Mesendoderm (in vitro differentiated cells): ENCODE data around the gene ADAM23.

ENCODE experiments used
- DNase-seq: peaks from one replicate; pipeline ENCODE4 v3.0.0; 2013
- H2AK5ac ChIP-seq: 2 replicates; pipeline ENCODE4 v1.6.1; 2013; ENCODE audit warnings: low read length, inconsistent platforms
- H2BK120ac ChIP-seq: 2 replicates; pipeline ENCODE4 v1.6.1; 2013; ENCODE audit warnings: low read depth, mild to moderate bottlenecking, low read length, moderate library complexity, mixed read lengths
- H2BK15ac ChIP-seq: replicated peaks from 2 replicates; pipeline ENCODE4 v1.6.1; 2013; ENCODE audit warnings: low read depth, mild to moderate bottlenecking, moderate library complexity
- H2BK5ac ChIP-seq: 2 replicates; pipeline ENCODE4 v1.6.1; 2013; ENCODE audit warnings: low read length, inconsistent platforms
- H3K18ac ChIP-seq: 2 replicates; pipeline ENCODE4 v1.6.1; 2013; ENCODE audit warnings: mild to moderate bottlenecking, low read length, mixed read lengths
- H3K23ac ChIP-seq: one replicate; pipeline ENCODE4 v1.6.1; 2013; ENCODE audit warnings: low read length
- H3K27ac ChIP-seq: 2 replicates; pipeline ENCODE4 v1.5.1; 2013; ENCODE audit warnings: low read depth, mild to moderate bottlenecking, inconsistent platforms, low read length, moderate library complexity
- H3K27me3 ChIP-seq: 2 replicates; pipeline ENCODE4 v1.6.1; 2013; ENCODE audit warnings: low read length, control low read depth, mild to moderate bottlenecking, inconsistent platforms; ENCODE audit not compliant: insufficient read depth, poor library complexity
- H3K36me3 ChIP-seq: 2 replicates; pipeline ENCODE4 v1.6.1; 2013; ENCODE audit warnings: low read length, inconsistent platforms; ENCODE audit not compliant: control insufficient read depth, insufficient read depth
- H3K4ac ChIP-seq: one replicate; pipeline ENCODE4 v1.6.1; 2013; ENCODE audit warnings: low read depth, mild to moderate bottlenecking, low read length, moderate library complexity
- H3K4me1 ChIP-seq: 2 replicates; pipeline ENCODE4 v1.6.1; 2013; ENCODE audit warnings: low read depth, low read length, inconsistent platforms; ENCODE audit not compliant: control insufficient read depth
- H3K4me2 ChIP-seq: 2 replicates; pipeline ENCODE4 v1.6.1; 2013; ENCODE audit warnings: low read length
- H3K4me3 ChIP-seq: 2 replicates; pipeline ENCODE4 v1.5.1; 2013; ENCODE audit warnings: mild to moderate bottlenecking, low read length
- H3K56ac ChIP-seq: one replicate; pipeline ENCODE4 v1.6.1; 2013; ENCODE audit warnings: low read length
- H3K79me1 ChIP-seq: 2 replicates; pipeline ENCODE4 v1.6.1; 2013; ENCODE audit warnings: low read length, inconsistent platforms
- H3K79me2 ChIP-seq: 2 replicates; pipeline ENCODE4 v1.6.1; 2013; ENCODE audit warnings: mild to moderate bottlenecking, low read length; ENCODE audit not compliant: control insufficient read depth, insufficient read depth
- H3K9ac ChIP-seq: 2 replicates; pipeline ENCODE4 v1.6.1; 2013; ENCODE audit warnings: low read length, inconsistent platforms
- H4K5ac ChIP-seq: one replicate; pipeline ENCODE4 v1.6.1; 2013; ENCODE audit warnings: low read length
- H4K8ac ChIP-seq: one replicate; pipeline ENCODE4 v1.6.1; 2013; ENCODE audit warnings: low read depth, mild to moderate bottlenecking, control low read depth, low read length, moderate library complexity
- WGBS: extraction: QIAGEN DNeasy Blood & Tissue Kit; methylation state at CpG from one replicate; pipeline ENCODE4 v1.1.7; 2013; ENCODE audit warnings: low lambda C conversion rate, missing lambda C conversion rate; ENCODE audit not compliant: insufficient coverage; ENCODE audit errors: extremely low coverage; 5-methylcytosine and 5-hydroxymethylcytosine counted together

ADAM23 gene

GRCh38 chr2:206530727-206531126 is 87.4 kb downstream of the ADAM23 start:
- Histone ChIP-seq H2BK120ac (no peak overlapping the region), H3K4me1 (no peaks in the 10 kb centered on the region), H3K27me3 (no peaks in the 10 kb centered on the region), H3K56ac (no peak overlapping the region), H3K4me3 (no peak overlapping the region), H3K36me3 (no peaks in the 10 kb centered on the region), H4K8ac (no peak overlapping the region), H3K9ac (no peak overlapping the region), H3K23ac (no peak overlapping the region), H2AK5ac (no peak overlapping the region), H2BK5ac (no peak overlapping the region), H3K79me2 (no peaks in the 10 kb centered on the region), H3K4me2 (no peak overlapping the region), H3K4ac (no peak overlapping the region), H4K5ac (no peak overlapping the region), H3K27ac (no peak overlapping the region), H2BK15ac (no peak overlapping the region), H3K18ac (no peak overlapping the region), H3K79me1 (no peaks in the 10 kb centered on the region)
- no peak for DNase-seq
- 100% methylated on average over 1 of the region's 11 CpGs for WGBS

DNA sequence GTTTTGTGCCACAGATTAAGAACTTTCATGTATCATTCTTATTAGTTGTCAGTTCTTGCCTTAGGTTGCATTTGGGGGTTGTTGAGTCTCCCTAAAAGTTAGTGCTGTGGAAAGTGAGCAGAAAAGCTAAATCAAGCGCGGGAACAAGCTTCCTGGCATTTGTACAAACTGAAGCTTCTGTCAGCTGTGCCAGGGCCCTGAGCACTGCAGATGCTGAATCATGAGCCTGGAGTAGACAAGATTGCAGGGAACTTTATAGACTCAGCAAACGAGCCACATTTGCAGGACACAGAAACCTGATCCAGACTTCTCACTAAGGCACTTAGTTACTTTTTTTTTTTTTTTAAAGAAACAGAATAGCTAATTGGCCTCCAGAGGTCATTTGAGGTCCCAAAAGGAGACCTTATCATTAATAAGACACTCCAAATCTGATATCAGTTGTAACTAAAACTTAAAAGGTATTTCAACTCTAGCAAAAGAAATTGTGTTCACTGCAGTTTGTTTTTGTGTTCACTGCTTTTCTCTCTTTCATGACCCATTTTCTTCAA is 88.7 kb downstream of the ADAM23 start:
- no peak overlapping the region for H4K8ac ChIP-seq
- H3K18ac ChIP-seq: no peak overlapping the region
- no peak overlapping the region for H3K56ac ChIP-seq
- no peak overlapping the region for H2BK5ac ChIP-seq
- WGBS: no CpG with 5 or more reads among the region's 3 CpGs
- no peak overlapping the region for H3K9ac ChIP-seq
- no peak overlapping the region for H3K4ac ChIP-seq
- no peak overlapping the region for H3K4me2 ChIP-seq
- H3K27ac ChIP-seq: no peak overlapping the region
- no peak for DNase-seq
- no peaks in the 10 kb centered on the region for H3K36me3 ChIP-seq
- no peak overlapping the region for H4K5ac ChIP-seq
- no peaks in the 10 kb centered on the region for H3K79me1 ChIP-seq
- no peaks in the 10 kb centered on the region for H3K4me1 ChIP-seq
- H3K23ac ChIP-seq: no peak overlapping the region
- H3K27me3 ChIP-seq: no peaks in the 10 kb centered on the region
- H2AK5ac ChIP-seq: no peak overlapping the region
- no peak overlapping the region for H2BK120ac ChIP-seq
- H2BK15ac ChIP-seq: no peak overlapping the region
- H3K4me3 ChIP-seq: no peak overlapping the region
- no peaks in the 10 kb centered on the region for H3K79me2 ChIP-seq

DNA sequence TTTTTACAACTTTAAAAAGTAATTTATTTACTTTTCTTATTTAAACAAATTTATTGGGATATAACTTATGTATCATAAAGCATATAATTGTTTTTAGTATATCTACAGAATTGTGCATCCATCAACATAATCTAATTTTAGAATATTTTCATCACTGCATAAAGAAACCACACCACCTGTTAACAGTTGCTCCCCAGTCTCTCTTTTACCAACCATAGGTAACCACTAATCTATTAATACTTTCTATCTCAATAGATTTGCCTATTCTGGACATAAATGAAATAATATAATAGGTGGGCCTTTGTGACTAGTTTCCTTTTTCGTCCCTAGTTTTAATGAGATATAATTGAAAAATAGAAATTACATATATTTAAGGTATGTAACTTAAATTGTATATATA is 90.6 kb downstream of the ADAM23 start:
- no peak overlapping the region for H3K4me2 ChIP-seq
- no peak for DNase-seq
- H3K56ac ChIP-seq: no peak overlapping the region
- no peak overlapping the region for H2BK5ac ChIP-seq
- no CpG with 5 or more reads among the region's 1 CpG for WGBS
- no peak overlapping the region for H2BK120ac ChIP-seq
- no peaks in the 10 kb centered on the region for H3K79me2 ChIP-seq
- H4K5ac ChIP-seq: no peak overlapping the region
- no peak overlapping the region for H3K4me3 ChIP-seq
- H3K18ac ChIP-seq: no peak overlapping the region
- no peak overlapping the region for H2BK15ac ChIP-seq
- no peaks in the 10 kb centered on the region for H3K4me1 ChIP-seq
- H3K23ac ChIP-seq: no peak overlapping the region
- H3K27ac ChIP-seq: no peak overlapping the region
- H3K79me1 ChIP-seq: no peaks in the 10 kb centered on the region
- no peaks in the 10 kb centered on the region for H3K27me3 ChIP-seq
- no peak overlapping the region for H3K4ac ChIP-seq
- H4K8ac ChIP-seq: no peak overlapping the region
- H2AK5ac ChIP-seq: no peak overlapping the region
- H3K36me3 ChIP-seq: no peaks in the 10 kb centered on the region
- no peak overlapping the region for H3K9ac ChIP-seq

DNA sequence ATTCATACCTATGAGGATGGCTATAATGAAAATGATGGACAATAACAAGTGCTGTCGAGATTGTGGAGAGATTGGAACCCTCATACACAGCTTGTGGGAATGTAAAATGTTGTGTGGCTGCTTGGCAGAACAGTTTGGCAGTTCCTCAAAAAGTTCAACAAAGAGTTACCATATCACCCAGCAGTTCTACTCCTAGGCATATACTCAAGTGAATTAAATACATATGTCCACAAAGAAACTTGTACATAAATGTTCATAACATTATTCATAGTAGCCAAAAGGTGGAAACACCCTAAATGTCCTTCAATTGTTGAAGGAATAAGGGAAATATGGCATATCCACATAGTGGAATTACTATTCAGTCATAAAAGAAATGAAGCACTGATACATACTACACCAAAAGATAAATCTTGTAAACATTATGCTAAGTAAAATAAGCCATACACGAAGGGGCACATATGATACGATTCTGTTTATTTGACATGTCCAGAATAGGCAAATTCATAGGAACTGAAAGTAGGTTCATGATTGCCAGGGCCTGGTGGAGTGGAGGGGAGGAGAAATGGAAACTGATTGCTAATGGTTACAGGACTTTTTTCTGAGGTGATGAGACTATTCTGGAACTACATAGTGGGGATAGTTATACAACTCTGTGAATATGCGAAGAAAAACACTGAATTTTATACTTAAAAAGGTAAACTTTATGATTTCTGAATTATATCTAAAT is 92.1 kb downstream of the ADAM23 start:
- H4K5ac ChIP-seq: no peak overlapping the region
- no peak overlapping the region for H3K56ac ChIP-seq
- no peaks in the 10 kb centered on the region for H3K4me1 ChIP-seq
- H3K9ac ChIP-seq: no peak overlapping the region
- no peak overlapping the region for H2AK5ac ChIP-seq
- no peaks in the 10 kb centered on the region for H3K27me3 ChIP-seq
- H3K4ac ChIP-seq: no peak overlapping the region
- no peak overlapping the region for H3K27ac ChIP-seq
- H3K79me2 ChIP-seq: no peaks in the 10 kb centered on the region
- H3K79me1 ChIP-seq: no peaks in the 10 kb centered on the region
- H4K8ac ChIP-seq: no peak overlapping the region
- no peaks in the 10 kb centered on the region for H3K36me3 ChIP-seq
- H3K4me2 ChIP-seq: no peak overlapping the region
- H2BK15ac ChIP-seq: no peak overlapping the region
- DNase-seq: no peak
- H3K18ac ChIP-seq: no peak overlapping the region
- no peak overlapping the region for H2BK120ac ChIP-seq
- no CpG with 5 or more reads among the region's 4 CpGs for WGBS
- H3K23ac ChIP-seq: no peak overlapping the region
- H3K4me3 ChIP-seq: no peak overlapping the region
- no peak overlapping the region for H2BK5ac ChIP-seq

- no peak for DNase-seq
- Histone ChIP-seq H2BK120ac (no peak overlapping the region), H3K27ac (no peak overlapping the region), H3K18ac (no peak overlapping the region), H3K36me3 (no peaks in the 10 kb centered on the region), H3K27me3 (no peaks in the 10 kb centered on the region), H2BK15ac (no peak overlapping the region), H3K79me1 (no peaks in the 10 kb centered on the region), H3K4me3 (no peak overlapping the region), H3K4ac (no peak overlapping the region), H3K23ac (no peak overlapping the region), H3K79me2 (no peaks in the 10 kb centered on the region), H4K5ac (no peak overlapping the region), H3K9ac (no peak overlapping the region), H2AK5ac (no peak overlapping the region), H4K8ac (no peak overlapping the region), H3K56ac (no peak overlapping the region), H2BK5ac (no peak overlapping the region), H3K4me2 (no peak overlapping the region), H3K4me1 (no peaks in the 10 kb centered on the region)
- no CpG with 5 or more reads among the region's 4 CpGs for WGBS
Observed at GRCh38 chr2:206540757-206541156, 97.4 kb downstream of the ADAM23 start.

DNA sequence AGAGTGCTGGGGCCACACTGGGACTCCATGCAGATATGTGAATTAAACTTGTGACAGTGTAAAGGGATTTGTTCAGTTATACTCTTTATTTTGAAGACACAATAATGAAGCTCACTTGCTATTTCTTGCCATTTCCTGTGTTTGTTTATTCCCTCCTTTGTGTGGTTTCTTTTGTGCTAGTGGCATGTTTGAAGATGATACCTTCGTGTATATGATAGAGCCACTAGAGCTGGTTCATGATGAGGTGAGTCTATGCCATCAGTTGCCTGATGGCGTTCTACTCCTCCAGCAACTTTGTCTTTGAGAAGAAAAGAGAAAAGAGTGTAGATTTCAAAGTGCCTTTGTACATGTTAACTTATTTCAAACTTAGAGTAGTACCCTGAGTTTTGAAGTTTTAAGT is 99.7 kb downstream of the ADAM23 start:
- no peaks in the 10 kb centered on the region for H3K4me1 ChIP-seq
- H2BK120ac ChIP-seq: no peak overlapping the region
- no peak overlapping the region for H3K4me2 ChIP-seq
- H3K36me3 ChIP-seq: no peaks in the 10 kb centered on the region
- H3K27ac ChIP-seq: no peak overlapping the region
- H3K23ac ChIP-seq: no peak overlapping the region
- H2BK15ac ChIP-seq: no peak overlapping the region
- WGBS: no CpG with 5 or more reads among the region's 2 CpGs
- no peaks in the 10 kb centered on the region for H3K79me2 ChIP-seq
- no peak overlapping the region for H3K4me3 ChIP-seq
- no peak for DNase-seq
- no peak overlapping the region for H2BK5ac ChIP-seq
- no peaks in the 10 kb centered on the region for H3K79me1 ChIP-seq
- H4K8ac ChIP-seq: no peak overlapping the region
- H2AK5ac ChIP-seq: no peak overlapping the region
- no peak overlapping the region for H4K5ac ChIP-seq
- no peak overlapping the region for H3K4ac ChIP-seq
- no peaks in the 10 kb centered on the region for H3K27me3 ChIP-seq
- no peak overlapping the region for H3K18ac ChIP-seq
- H3K9ac ChIP-seq: no peak overlapping the region
- no peak overlapping the region for H3K56ac ChIP-seq
